Urothelium cell line (cell line): ENCODE results near the gene BMERB1.
"Not testable (repeated sequence)": the region's sequence is repeated elsewhere in the genome, so short reads cannot be mapped to it uniquely, and the experiment has no call there.

Experiments
- DNase-seq: peaks from one replicate; pipeline ENCODE4 v3.0.0; 2011; ENCODE audit warnings: low spot score, mixed read lengths
- FAIRE-seq: peaks from 2 replicates; lab custom pipeline; 2011; peaks lifted over from hg19 to GRCh38; lab: Jason Lieb, UNC

The BMERB1 gene

DNA sequence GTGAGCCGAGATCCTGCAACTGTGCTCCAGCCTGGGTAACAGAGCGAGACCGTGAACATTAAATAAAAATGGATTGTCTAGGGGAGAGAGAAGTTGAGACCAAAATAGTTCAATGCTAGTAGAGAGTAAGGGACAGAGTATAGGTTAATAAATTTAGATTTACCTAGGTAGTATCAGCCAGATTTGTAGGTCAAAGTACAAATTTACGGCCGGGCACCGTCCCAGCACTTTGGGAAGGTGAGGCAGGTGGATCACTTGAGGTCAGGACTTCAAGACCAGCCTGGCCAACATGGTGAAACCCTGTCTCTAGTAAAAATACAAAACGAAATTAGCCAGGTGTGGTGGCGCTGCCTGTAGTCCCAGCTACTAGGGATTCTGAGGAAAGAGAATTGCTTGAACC, 12.2 kb upstream of the BMERB1 start:
- FAIRE-seq, result no peak

DNA sequence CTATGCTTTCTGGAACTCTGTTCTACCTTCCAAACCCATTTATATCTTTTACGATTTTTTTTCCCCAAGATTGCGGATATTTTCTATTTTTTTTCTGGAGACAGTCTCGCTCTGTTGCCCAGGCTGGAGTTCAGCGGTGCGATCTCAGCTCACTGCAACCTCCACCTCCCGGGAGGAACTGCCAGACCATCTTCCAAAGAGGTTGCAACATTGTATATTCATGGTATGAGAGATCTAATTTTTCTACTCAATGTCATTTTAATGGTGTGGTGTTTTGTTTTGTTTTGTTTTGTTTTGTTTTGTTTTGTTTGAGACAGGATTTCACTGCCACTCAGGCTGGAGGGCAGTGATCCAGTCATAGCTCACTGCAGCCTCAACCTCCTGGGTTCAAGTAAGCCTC, 8.5 kb upstream of the BMERB1 start:
- no peak for DNase-seq
- no peak for FAIRE-seq

More for the DNA sequence above, 12.2 kb upstream of the BMERB1 start:
- DNase-seq, result no peak

DNA sequence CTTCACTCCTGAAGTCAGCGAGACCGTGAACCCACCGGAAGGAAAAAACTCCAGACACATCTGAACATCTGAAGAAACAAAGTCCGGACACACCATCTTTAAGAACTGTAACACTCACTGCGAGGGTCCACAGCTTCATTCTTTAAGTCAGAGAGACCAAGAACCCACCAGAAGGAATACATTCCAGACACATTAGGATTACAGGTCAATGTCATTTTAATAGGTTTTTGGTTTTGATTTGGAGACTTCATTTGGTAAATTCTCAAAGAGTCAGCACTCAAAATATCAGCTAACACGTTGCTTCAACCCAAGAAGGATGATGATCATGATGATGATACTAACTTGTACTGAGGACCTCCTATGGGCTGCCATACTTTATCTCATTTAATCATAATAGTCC, 7.6 kb upstream of the BMERB1 start:
- FAIRE-seq, result no peak
- no peak for DNase-seq

DNA sequence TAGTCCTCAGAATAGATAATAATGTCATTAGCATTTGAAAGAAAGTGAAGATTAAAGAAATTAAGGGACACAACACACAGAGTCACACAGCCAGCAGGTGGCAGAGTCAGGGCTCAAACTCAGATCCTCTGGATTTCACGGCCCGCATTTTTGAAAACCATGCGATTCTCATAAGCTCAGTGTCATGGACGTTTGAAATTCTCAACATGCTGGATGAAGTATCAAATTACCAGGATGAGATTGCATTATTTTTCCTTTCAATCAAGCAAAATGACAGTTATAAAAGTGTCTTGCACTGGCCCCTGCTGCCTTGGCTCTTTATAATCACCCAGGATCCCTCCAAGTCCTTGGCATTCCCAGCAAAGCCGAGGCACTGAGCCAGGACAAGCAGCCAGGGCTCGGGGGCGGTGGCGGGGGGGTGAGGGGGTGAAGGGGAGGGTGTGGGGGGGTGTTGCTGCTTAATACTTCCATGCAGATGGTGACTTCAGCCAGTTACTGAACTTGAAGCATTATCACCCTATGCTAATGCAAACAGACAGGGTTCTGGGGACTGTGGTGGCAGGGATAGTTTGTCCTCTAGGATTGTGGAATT, 6.6 kb upstream of the BMERB1 start:
- FAIRE-seq (no peak), DNase-seq (peak; percentile 52)

DNA sequence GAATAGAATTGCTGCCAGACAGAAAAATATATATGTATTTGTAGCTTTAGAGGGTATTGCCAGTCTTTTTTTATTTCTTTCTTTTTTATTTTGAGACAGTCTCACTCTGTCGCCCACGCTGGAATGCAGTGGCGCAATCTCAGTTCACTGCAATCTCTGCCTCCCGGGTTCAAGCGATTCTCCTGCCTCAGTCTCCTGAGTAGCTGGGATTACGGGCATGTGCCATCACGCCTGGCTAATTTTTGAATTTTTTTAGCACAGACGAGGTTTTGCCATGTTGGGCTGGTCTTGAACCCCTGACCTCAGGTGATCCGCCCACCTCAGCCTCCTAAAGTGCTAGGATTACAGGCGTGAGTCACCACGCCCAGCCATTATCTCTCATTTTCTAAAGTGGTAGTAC, 3.5 kb upstream of the BMERB1 start:
- DNase-seq, FAIRE-seq: not testable (repeated sequence)

DNA sequence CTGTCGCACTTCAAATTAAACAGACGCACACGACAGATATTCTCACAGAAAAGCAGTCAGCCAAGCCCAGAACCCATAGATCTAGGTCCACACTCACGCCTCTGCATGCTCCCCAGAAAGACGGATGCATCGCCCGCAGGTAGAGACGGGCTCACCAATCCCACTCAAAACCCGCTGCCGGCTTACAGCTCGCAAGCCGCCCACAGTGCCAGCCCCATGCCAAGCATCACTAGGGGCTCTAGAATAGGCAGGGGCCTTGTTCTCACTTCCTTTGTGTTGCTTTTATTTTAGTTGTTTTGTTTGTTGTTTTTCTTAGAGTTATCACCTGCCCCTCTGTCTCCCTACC, 336 bp upstream of the BMERB1 start:
- no peak for DNase-seq
- FAIRE-seq, result no peak

DNA sequence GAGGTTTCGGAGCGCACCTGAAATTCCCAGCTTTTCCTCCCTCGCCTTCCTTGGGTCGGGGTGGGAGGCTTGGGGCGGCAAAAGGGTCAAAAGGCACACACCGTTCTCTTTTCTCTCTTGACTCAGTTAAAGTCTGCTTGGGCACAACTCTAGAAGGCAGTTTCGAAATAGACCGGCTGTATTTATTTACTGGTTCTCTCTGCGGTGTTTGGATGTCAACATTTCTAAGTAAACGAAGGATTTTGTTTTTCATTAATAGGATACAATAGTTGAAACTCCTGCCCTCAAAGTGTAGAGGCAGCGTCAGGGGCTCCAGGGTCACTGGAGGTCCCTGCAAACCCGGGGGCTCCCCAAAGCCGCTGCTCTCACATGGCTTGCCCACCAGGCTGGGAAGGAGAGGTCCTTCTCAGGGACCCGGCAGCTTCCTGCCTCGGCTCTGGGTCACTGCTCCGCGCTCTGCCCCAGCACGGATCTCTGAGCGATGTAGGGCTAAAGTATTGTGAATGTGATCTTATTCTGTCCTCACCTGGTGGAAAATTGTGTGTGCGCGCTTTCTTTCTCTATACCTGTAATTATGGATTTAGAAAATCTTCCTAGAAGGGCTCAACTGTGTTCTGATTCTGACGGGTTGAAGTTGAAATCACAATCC, 952 bp downstream of the BMERB1 start:
- no peak for FAIRE-seq
- no peak for DNase-seq

DNA sequence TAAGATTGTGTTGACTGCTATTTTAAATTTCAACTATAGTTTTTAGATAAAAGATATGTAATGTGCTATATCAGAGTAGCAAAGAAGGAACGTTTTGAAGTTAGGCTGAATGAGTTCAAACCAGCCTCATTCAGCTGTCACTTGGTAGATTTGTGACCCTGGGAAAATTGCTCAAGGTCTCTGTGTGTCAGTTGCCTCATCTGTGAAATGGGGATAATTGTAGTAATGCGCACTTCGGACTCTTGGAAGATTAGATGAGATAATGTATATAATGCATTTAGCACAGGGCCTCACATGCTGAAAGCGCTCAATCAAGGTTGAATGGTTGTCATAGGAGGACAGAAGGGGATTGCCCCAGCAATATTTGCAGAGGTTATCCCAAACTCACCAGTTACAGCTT, 4.7 kb downstream of the BMERB1 start:
- FAIRE-seq, result no peak

DNA sequence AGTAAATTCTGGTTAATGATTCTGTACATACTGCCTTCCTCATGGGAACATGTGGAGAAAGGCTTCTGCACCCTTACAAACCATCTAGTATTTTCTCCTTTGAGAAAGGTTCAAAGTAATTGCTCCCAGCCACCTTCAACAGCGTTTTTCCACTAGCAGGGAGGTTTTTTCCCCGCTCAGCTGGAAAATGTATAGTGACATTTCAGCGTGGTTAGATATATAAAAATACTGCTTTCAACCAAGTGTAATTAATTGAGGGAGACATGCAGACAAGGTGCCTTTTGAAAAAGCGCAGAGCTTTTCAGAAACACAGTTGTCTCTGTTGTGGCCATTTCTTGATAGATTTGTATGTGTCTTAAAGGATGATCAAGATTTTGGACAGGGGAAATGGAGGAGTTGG, 5.1 kb downstream of the BMERB1 start:
- FAIRE-seq (no peak), DNase-seq (no peak)

More for the DNA sequence above, 4.7 kb downstream of the BMERB1 start:
- DNase-seq, result no peak

DNA sequence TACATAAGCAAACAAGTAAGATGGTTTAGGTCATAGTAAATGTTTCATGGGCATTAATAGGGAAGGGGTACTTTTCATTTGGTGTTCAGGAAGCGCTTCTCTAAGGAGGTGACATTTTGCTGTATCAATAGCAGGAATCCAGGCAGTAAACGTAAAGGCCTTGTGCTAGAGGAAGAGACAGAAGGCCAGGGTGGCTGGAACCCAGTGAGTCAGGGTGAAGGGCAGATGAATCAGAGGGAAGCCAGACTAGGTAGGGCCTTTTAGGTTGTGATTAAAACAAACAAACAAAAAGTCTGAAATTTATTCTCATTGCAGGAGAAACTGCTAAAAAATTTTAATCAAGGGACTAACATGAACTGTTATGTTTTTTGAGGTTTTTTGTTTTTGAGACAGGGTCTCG, 6.5 kb downstream of the BMERB1 start:
- no peak for FAIRE-seq

DNA sequence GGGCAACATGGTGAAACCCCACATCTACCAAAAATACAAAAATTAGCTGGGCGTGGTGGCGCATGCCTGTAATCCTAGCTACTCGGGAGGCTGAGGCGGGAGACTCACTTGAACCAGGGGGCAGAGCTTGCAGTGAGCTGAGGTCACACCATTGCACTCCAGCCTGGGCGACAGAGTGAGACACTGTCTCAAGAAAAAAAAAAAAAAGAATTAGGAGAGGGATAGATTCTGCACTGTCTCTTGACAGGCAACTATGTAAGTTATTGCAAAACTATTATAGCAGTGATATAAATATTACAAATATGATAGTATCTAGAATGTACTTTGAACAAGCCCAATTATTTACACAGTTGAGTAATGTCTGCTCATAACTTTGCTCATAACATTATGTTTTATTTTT, 7.8 kb downstream of the BMERB1 start:
- not testable (repeated sequence) for FAIRE-seq, DNase-seq

More for the DNA sequence above, 6.5 kb downstream of the BMERB1 start:
- no peak for DNase-seq

DNA sequence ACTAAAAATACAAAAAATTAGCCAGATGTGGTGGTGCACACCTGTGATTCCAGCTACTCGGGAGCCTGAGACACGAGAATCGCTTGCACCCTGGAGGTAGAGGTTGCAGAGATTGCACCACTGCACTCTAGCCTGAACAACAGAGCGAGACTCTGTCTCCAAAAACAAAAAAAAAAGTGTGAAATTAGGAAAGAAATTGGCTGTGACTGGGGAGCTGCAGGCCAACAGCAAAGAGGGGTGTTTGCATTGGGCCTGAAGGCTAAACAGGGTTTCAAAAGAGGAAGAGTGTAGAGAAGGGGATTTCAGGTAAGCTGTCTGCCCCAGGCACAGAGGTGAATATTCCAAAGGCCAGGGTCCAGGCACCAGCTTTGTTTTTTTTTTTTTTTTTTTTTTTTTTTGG, 9.4 kb downstream of the BMERB1 start:
- DNase-seq (no peak), FAIRE-seq (no peak)

DNA sequence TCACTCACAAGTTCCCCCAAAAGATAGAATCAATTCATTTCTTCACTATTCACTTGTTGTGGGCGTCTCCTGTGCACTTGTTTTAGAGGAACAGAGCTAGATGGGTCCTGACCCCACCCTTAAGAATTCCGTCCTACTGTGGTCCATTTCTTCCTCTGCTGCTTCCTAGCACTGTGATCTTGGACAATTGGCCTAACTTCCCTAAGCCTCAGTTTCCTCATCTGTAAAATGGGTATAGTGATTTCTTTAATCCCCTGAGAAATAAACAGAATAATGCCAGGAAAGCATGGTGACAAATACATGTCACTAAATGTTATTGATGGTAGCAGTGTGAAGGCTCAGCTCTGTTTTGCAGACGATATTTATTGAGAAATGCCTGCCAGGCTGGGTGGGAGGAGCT, 9.9 kb downstream of the BMERB1 start:
- DNase-seq (no peak), FAIRE-seq (no peak)

DNA sequence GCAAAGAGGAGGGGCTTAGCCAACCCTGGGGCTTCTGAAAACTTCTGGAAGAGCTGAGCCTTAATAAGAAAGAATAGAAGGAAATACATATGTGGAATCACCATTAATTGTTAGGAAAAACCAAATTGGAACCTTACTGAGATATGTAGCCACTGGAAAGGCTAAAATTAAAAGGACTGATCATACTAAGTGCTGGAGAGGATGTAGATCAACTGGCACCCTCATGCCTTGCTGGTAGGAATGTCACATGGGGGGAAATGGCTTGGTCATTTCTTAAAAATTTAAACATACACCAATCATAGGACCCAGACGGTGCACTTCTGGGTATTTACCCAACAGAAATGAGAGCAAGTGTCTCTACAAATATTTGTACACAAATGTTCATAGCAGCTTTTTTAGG, 11.1 kb downstream of the BMERB1 start:
- FAIRE-seq (no peak), DNase-seq (no peak)

DNA sequence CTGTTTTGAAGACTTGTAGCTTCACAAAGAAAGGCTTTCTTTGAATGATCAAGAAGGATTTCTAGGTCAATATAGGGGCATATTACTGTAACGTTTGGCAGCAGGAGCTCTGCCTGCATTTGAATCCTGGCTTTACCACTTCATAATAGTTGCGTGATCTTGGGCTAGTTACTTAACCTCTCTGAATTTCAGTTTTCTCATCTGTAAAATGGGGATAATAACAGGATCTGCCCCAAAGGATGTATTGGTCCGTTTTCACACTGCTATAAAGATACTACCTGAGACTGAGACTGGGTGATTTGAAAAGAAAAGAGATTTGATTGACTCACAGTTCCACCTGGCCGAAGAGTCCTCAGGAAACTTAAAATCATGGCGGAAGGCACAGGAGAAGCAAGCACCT, 12.5 kb downstream of the BMERB1 start:
- FAIRE-seq, result no peak

DNA sequence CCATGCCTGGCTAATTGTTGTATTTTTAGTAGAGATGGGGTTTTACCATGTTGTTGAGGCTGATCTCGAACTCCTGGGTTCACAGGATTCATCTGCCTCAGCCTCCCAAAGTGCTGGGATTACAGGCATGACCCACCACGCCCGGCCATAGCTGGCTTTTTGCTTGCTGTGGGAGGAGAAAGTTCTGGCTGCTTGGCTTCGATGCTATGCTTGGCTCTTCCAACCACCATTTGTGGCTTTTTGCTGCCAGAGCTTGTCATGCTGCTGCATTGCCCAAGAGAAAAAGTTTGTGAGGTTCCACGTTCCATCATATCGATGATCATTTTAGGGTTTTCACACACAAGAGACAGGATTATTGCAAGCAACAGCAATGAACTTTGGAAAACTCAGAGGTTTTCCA, 16.2 kb downstream of the BMERB1 start:
- FAIRE-seq, result no peak
- no peak for DNase-seq

More for the DNA sequence above, 12.5 kb downstream of the BMERB1 start:
- DNase-seq, result no peak

DNA sequence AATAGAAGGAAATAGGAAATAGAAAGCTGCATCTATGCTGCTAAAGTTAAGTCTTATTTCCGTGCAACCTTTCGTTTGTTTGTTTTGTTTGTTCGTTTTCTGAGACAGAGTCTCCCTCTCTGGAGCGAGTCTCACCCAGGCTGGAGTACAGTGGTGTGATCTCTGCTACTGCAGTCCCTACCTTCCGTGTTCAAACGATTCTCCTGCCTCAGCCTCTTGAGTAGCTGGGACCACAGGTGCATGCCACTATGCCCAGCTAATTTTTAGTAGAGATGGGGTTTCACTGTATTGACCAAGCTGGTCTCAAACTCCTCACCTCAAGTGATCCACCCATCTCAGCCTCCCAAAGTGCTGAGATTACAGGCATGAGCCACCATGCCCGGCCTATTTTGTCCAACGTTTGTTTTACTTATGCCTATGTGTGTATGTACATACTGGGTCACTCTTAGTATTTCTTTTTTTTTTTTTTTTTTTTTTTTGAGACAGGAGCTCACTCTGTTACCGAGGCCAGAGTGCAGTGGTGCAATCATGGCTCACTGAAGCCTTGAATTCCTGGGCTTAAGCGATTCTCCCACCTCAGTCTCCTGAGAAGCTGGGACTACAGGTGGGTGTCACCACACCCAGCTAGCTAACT, 16.8 kb downstream of the BMERB1 start:
- DNase-seq, result no peak
- no peak for FAIRE-seq

DNA sequence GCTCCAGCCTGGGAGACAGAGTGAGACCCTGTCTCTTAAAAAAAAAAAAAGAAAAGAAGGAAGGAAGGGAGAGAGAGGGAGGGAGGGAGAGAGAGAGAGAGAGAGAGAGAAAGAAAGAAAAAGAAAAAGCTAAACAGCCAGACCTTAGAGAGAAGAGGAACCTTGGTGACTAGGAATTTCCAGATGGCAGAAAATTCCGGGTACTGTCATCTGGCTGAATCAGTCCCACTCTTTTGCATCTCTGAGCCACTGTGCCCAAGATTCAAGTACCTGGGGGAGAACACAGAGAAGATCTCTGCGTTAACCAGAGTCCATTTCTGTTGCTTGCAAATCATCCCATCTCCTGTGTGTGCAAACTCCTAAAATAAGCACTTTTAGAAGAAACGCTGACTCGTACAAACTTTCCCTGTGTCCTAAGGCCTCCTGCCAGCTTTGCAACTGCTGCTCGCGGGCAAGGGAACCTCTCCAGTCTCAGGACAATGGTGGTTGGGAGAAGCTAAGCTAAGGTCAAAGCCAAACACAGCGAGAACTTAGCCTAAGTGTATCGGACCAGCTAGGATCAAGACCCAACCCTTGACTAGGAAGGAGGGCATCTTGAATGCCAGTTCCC, 18.0 kb downstream of the BMERB1 start:
- DNase-seq, result no peak
- no peak for FAIRE-seq

DNA sequence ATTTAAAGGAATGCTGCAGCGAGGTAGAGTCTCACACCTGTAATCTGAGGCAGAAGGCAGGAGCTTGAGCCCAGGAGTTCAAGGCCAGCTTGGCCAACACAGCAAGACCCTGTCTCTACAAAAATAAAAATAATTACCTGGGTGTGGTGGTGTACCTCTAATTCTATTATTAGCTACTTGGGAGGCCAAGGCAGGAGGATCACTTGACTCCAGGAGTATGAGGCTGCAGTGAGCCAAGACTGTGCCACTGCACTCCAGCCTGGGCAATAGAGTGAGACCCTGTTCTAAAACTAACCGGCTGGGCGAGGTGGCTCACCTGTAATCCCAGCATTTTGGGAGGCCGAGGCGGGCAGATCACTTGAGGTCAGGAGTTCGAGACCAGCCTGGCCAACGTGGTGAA, 18.9 kb downstream of the BMERB1 start:
- FAIRE-seq, DNase-seq: not testable (repeated sequence)

DNA sequence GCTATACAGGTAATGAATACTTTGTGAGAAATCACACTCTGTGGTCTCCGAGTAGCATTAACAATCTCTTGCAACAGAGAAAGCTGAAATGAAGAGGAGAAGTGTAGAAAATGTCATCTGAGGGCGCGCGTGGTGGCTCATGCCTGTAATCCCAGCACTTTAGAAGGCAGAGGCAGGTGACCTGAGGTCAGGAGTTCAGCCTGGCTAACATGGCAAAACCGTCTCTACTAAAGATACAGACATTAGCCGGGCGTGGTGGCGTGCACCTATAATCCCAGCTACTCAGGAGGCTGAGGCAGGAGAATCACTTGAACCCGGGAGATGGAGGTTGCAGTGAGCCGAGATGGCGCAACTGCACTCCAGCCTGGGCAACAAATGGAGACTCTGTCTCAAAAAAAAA, 20.5 kb downstream of the BMERB1 start:
- FAIRE-seq, DNase-seq: not testable (repeated sequence)

DNA sequence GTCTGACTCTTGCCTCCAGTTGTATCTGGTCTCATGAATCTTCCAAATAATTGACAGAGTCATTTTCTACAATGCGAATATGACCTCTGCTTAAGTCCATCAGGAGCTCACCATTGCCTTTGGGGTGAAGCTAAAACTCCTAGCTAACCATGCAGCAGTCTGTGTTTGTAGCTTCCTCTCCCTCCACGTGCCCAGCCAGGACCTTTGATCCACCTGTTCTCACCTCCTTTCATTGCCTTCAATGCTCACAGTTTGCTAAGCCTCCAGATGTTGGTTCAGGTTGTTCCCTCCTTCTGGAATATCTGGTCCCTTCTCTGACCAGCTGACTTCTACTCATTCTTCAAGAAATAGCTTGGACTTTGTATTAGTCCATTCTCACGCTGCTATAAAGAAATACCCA, 23.0 kb downstream of the BMERB1 start:
- FAIRE-seq, result no peak
- no peak for DNase-seq

DNA sequence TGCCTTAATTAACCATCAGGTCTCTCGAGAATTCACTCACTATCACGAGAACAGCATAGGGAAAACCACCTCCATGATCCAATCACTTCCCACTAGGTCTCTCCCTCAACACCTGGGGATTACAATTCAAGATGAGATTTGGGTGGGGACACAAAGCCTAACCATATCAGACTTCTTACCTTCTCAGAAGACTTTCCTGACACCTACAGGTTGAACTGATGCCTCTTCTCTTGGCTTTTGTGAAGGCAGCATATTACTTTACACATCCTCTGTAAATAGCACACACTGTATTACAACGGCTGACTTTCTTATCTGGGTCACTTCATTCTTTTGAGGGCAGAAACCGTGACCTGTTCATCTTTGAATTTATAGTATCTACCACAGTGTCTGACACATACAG, 23.6 kb downstream of the BMERB1 start:
- DNase-seq (no peak), FAIRE-seq (no peak)
